K562 (cell line): ENCODE measurements around the gene GMEB1.

Source experiments
- CEBPB ChIP-seq: fragments of 450-650 bp; IDR thresholded peaks from 2 replicates; pipeline ENCODE4 v1.6.1; 2016; ENCODE audit warnings: missing genetic modification characterization, missing compliant biosample characterization
- CTCF ChIP-seq, 3 experiments: IDR thresholded peaks in 2 of 3; conservative IDR thresholded peaks in 1 of 3; 2 replicates each; pipeline ENCODE4 v1.5.1; 2011 to 2012; ENCODE audit warnings: low read length in 3 of 3, mild to moderate bottlenecking in 3 of 3, control low read depth in 2 of 3, improper control_type of control experiment in 1 of 3, inconsistent platforms in 1 of 3, low read depth in 1 of 3, mixed read lengths in 1 of 3, moderate library complexity in 1 of 3; ENCODE audit not compliant: insufficient read depth in 2 of 3
- HLTF ChIP-seq: fragments of 450-650 bp; IDR thresholded peaks from 2 replicates; pipeline ENCODE4 v1.6.1; 2016
- POLR2AphosphoS5 ChIP-seq: IDR thresholded peaks from 2 replicates; pipeline ENCODE4 v1.6.1; 2011; ENCODE audit warnings: mild to moderate bottlenecking, low read depth, low read length, moderate library complexity; ENCODE audit not compliant: control insufficient read depth, insufficient read depth
- TF ChIP-seq, protein P1 (sequence below): fragments of 450-650 bp; IDR thresholded peaks from 2 replicates; pipeline ENCODE4 v1.6.1; 2016; ENCODE audit warnings: borderline replicate concordance

DNA sequence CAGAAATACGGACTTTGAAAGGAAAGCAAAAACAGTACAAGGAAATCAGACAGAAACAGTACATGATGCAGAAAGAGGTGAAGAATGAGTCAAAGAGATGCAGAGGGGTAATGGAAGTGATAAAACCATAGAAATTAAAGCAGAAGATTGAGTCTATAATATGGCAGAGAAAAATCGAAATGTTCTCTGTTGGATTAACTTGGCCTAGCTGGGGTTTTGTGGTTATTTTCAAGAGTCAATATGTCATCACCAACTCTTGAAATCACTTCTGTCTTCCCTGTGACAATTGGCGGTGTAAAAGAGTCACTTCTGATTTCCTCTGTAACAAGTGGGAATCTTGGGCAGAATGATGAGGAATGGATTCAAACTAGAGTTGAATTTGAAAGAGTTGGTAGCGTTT is 75.6 kb downstream of the GMEB1 start:
- TF ChIP-seq, protein P1, sequence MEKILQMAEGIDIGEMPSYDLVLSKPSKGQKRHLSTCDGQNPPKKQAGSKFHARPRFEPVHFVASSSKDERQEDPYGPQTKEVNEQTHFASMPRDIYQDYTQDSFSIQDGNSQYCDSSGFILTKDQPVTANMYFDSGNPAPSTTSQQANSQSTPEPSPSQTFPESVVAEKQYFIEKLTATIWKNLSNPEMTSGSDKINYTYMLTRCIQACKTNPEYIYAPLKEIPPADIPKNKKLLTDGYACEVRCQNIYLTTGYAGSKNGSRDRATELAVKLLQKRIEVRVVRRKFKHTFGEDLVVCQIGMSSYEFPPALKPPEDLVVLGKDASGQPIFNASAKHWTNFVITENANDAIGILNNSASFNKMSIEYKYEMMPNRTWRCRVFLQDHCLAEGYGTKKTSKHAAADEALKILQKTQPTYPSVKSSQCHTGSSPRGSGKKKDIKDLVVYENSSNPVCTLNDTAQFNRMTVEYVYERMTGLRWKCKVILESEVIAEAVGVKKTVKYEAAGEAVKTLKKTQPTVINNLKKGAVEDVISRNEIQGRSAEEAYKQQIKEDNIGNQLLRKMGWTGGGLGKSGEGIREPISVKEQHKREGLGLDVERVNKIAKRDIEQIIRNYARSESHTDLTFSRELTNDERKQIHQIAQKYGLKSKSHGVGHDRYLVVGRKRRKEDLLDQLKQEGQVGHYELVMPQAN, result no peak
- TF ChIP-seq CTCF (IDR thresholded peaks at IDR 0.05 in 2 of 3, conservative IDR thresholded peaks at IDR 0.05 in 1 of 3; ENCODE audit: insufficient read depth in 2 of 3, low read depth in 1 of 3, low read length in 3 of 3) (no peak), CEBPB (tag) (no peak), HLTF (no peak), POLR2AphosphoS5 (peak; percentile 51; the same call in 1 of the 2 replicates)
